ENCODE measurements around the gene CXCL6.

CXCL6 gene

GRCh38 chr4:73836373-73837279 is at the start of gene CXCL6:
CXCL6 (plus strand) TSS chr4:73836678; CDS start chr4:73836751, 73 bp downstream.
- no peak for DNase-seq (ENCODE audit: low read depth)
- peak within 1 kb of the TSS; percentile 47 for H3K4me3 ChIP-seq (ENCODE audit: low read depth, low read length)

DNA sequence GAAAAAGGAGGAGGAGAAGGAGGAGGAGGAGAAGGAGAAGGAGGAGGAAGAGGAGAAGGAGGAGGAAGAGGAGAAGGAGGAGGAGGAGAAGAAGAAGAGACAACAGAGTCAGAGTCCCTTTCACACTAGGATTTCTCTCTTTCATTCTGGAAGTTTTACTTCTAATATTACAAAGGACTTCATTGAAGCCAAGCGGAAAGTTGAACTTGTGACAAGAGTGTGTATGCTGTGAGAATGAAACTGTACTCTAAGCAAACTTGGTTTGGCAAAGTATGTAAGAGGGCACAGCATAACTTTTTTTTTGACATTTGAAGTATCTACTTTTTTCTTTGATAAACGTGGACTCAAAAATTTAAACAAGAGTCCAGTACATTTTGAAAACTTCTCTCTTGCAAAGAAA is 48.1 kb upstream of the CXCL6 start:
- DNase-seq (ENCODE audit: low read depth) = no peak
- H3K4me3 ChIP-seq (ENCODE audit: low read depth, low read length) = no peak overlapping the region

- H3K4me3 ChIP-seq (ENCODE audit: low read depth, low read length) = no peak overlapping the region
- no peak for DNase-seq (ENCODE audit: low read depth)
Observed at GRCh38 chr4:73798842-73799241, 37.6 kb upstream of the CXCL6 start.

- H3K4me3 ChIP-seq (ENCODE audit: low read depth, low read length) = no peak overlapping the region
Observed at GRCh38 chr4:73800206-73800605, 36.3 kb upstream of the CXCL6 start.

DNA sequence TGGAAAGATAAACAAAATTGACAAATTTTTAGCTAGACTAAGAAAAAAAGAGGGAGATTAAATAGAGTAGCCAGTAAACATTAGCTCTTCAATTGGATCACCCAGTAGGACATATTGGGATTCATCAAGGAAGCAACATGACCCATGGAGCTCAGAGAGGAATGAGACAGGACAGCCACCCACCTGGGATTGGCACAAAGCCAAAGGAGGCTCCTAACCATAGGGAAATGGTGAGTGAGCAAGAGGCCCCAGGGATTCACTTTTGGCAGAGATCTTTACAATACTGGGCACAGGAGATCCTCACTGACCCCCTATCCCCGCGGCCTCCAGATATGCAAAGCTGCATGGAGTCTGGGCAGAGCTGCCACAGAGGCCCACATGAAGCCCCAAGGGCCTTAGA is 34.8 kb upstream of the CXCL6 start:
- no peak for DNase-seq (ENCODE audit: low read depth)

More at GRCh38 chr4:73800206-73800605, 36.3 kb upstream of the CXCL6 start:
- DNase-seq (ENCODE audit: low read depth) = no peak

DNA sequence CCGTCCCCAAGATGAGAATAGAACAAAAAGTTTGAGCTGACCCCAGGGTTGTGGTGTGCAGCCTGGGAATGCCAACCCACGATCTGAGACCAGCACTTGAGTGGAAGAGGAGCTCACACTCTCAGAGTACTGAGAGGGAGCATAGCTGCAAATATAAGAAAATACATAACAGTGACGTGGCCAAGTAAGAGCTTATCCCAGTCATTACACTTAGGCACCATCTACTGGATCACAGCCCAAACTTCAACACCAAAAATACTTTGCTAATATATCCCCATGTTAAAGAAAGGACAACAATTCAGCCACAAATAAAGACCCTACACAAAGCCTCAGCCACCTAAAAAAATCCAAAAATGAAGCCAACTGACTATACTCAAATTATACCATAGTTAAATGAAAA is 33.3 kb upstream of the CXCL6 start:
- no peak overlapping the region for H3K4me3 ChIP-seq (ENCODE audit: low read depth, low read length)
- no peak for DNase-seq (ENCODE audit: low read depth)

More for the DNA sequence above, 34.8 kb upstream of the CXCL6 start:
- no peak overlapping the region for H3K4me3 ChIP-seq (ENCODE audit: low read depth, low read length)

GRCh38 chr4:73810191-73810590 is 26.3 kb upstream of the CXCL6 start:
- H3K4me3 ChIP-seq (ENCODE audit: low read depth, low read length) = no peak overlapping the region

GRCh38 chr4:73811841-73812240 is 24.6 kb upstream of the CXCL6 start:
- no peak for DNase-seq (ENCODE audit: low read depth)
- H3K4me3 ChIP-seq (ENCODE audit: low read depth, low read length) = no peak overlapping the region

More at GRCh38 chr4:73810191-73810590, 26.3 kb upstream of the CXCL6 start:
- no peak for DNase-seq (ENCODE audit: low read depth)

GRCh38 chr4:73814679-73815078 is 21.8 kb upstream of the CXCL6 start:
- no peak overlapping the region for H3K4me3 ChIP-seq (ENCODE audit: low read depth, low read length)
- no peak for DNase-seq (ENCODE audit: low read depth)

- no peak for DNase-seq (ENCODE audit: low read depth)
- no peak overlapping the region for H3K4me3 ChIP-seq (ENCODE audit: low read depth, low read length)
Observed at GRCh38 chr4:73815145-73815544, 21.3 kb upstream of the CXCL6 start.

DNA sequence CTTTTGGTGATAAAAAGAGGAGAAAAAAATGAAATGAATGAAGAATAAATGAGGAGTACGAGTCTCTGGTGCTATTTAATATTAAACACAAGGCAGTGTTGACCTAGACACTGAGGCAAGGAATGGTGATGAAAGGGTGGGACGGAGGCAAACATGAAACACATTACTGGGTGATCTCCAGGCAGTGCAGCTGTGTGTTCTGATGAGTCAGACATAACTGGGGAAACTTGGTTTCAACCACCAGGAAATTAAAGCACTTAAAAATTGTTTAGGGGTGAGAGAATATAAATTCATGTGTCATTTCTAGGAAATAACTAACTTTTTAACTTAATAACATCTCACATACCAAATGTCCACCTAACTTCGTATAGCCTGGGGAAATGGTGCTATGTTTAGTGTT is 19.7 kb upstream of the CXCL6 start:
- DNase-seq (ENCODE audit: low read depth) = peak; percentile 90
- H3K4me3 ChIP-seq (ENCODE audit: low read depth, low read length) = no peak overlapping the region

- no peak overlapping the region for H3K4me3 ChIP-seq (ENCODE audit: low read depth, low read length)
- no peak for DNase-seq (ENCODE audit: low read depth)
Observed at GRCh38 chr4:73817341-73817740, 19.1 kb upstream of the CXCL6 start.

DNA sequence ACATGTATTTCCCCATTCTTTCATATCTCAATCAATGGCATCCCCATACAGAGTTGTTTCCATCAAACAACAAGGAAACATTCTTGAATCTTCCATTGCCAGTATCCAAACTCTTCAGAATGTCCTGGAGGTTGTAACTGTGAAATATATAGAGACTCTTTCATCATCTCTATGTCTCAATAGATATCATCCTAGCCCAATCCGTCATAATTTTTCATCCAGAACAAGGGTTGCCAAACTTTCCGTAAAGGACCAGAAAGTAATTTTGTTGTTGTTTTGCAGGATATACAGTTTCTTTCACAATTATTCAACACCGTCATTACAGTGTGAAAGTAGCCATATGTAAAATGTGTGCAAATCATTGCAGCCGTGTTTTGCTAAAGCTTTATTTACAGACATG is 15.2 kb upstream of the CXCL6 start:
- DNase-seq (ENCODE audit: low read depth) = no peak
- H3K4me3 ChIP-seq (ENCODE audit: low read depth, low read length) = no peak overlapping the region

DNA sequence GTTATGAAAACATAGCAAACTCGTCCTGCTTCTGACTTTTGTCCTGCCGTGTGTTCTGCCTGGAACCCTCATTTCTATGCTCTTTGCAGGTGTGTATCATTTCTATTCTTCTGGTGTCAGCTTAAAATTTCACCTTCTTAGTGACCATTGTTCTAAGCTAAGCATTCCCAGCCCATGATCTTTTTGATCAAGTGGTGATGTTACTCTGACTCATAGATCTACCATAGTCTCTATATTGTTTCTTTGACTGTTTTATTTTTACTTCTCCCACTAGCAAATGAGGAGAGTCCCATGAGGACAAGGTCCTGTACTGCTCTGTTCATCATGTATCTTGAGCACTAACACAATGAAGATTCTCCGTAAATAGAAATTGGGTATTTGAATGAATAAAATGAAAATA is 14.1 kb upstream of the CXCL6 start:
- no peak overlapping the region for H3K4me3 ChIP-seq (ENCODE audit: low read depth, low read length)
- no peak for DNase-seq (ENCODE audit: low read depth)

DNA sequence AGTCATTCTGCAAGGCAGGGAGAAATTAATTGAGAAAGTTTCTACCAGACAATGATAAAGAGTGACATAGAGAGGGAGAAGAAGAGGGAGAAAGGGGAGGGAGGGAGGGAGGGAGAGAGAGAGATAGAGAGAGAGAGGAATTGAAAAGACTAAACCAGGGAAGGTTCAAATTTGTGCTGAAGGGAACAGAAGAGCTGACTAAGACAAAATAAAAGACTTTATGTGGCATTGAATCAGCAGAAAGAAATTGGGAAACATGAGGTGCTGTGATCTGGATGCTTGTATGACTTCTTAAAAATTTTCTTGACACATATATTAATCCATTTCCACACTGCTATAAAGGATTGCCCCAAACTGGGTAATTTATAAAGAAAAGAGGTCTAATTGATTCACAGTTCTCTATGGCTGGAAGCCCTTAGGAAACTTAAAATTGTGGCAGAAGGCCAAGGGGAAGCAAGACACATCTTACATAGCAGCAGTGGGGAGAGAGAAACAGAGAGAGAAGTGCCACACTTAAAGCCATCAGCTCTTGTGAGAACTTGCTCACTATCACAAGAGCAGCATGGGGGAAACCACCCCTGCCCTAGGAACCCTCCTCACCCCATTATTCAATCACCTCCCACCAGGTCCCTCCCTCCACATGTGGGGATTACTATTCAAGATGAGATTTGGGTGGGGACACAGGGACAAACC is 13.5 kb upstream of the CXCL6 start:
- DNase-seq (ENCODE audit: low read depth) = no peak
- H3K4me3 ChIP-seq (ENCODE audit: low read depth, low read length) = no peak overlapping the region

- DNase-seq (ENCODE audit: low read depth) = no peak
- no peak overlapping the region for H3K4me3 ChIP-seq (ENCODE audit: low read depth, low read length)
Observed at GRCh38 chr4:73823760-73824159, 12.7 kb upstream of the CXCL6 start.

- H3K4me3 ChIP-seq (ENCODE audit: low read depth, low read length) = no peak overlapping the region
- DNase-seq (ENCODE audit: low read depth) = peak; percentile 53
Observed at GRCh38 chr4:73828956-73829355, 7.5 kb upstream of the CXCL6 start.

GRCh38 chr4:73831569-73831968 is 4.9 kb upstream of the CXCL6 start:
- H3K4me3 ChIP-seq (ENCODE audit: low read depth, low read length) = no peak overlapping the region
- no peak for DNase-seq (ENCODE audit: low read depth)

DNA sequence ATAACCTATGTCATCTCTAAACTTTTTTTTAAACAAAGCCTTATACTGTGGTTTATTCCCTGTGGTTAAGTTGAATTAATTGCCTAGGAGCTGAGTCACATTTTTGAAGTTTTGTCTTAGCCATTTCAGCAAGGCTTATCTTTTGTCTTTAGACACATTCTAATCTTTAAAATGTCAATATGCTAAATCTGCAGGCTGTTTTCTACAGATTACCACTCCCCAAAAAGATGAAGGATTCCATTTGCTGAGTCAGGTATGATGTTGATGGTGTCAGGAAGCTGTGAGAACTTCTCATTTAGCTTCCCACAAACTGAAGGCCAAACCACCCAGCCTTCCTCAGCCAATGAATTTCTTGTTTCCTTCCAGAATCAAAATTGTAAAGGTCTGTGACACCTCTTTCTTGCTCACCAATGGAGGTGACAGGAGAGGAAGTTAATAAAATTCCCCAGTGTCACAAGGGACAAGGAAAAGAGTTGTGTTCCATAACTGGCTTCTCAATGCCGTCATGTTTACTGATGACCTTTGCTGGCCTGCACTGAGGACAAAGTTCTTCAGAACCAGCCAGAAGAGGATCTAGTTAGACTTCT is 3.7 kb upstream of the CXCL6 start:
- H3K4me3 ChIP-seq (ENCODE audit: low read depth, low read length) = no peak overlapping the region
- no peak for DNase-seq (ENCODE audit: low read depth)

DNA sequence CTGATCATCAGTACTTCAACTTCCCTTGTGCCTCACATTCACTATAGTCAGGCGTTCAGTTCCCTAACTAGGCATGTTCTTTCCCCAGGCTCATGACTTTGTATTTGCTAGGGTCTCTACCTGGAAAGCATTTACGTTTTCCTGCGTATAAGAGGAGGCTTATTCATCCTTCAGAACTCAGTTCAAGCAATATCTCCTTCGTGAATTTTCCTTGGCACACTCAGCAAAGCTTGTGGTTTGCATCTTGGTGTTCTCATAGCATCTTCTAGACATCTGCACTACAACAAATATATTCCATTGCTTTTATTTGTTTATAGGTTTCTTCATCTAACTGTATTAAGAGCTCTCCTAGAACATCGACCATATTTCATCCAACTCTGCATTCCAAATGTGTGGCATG is 2.6 kb downstream of the CXCL6 start:
- H3K4me3 ChIP-seq (ENCODE audit: low read depth, low read length) = no peak overlapping the region
- no peak for DNase-seq (ENCODE audit: low read depth)

All from skeletal muscle cell (primary cell).